ENCODE data around the gene RGSL1.

- TF ChIP-seq CTCF (IDR thresholded peaks at IDR 0.05), result no peak
- TF ChIP-seq POLR2AphosphoS5 (IDR thresholded peaks at IDR 0.05; ENCODE audit: insufficient read depth in 1 of 2, low read depth in 1 of 2), result no peak
These were observed 137.1 kb downstream of the RGSL1 start for GRCh38 chr1:182587093-182587492.

All from vagina (tissue), 2 donors.